NOMO-1 (cell line): Measurements from ENCODE around the gene HSD17B3.
"Not testable (repeated sequence)": the region's sequence is repeated elsewhere in the genome, so short reads cannot be mapped to it uniquely, and the experiment has no call there.

Source experiments
- DNase-seq, 2 experiments: peaks; one replicate each; lab custom pipeline; 2025; ENCODE audit not compliant: unreplicated experiment in 2 of 2; lab: John Stamatoyannopoulos, UW

HSD17B3 gene

DNA sequence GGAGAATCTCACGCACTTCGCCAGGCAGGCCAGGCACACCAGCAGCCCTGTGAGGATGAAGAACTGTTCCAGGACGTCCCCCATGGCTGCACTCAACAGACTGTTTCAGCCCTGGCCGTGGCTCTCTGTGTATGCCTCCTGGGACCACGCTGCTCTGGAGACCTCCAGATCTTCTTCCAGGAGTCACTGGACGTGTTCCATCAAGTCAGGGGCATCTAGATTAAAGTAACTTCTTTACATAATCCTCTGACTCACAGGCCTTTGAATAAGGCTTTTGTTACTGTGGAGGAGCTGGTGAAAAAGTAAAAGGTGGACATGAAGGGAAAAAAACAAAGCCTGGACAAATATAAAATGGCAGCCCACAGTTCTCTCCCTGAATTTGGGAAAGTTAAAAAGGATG lies at the start of gene HSD17B3:
Gene HSD17B3, minus strand, starts transcription at position 156 of the 400 bp plus-strand sequence. Its CDS starts 72 bp downstream, at position 84.
- DNase-seq, result no peak

DNA sequence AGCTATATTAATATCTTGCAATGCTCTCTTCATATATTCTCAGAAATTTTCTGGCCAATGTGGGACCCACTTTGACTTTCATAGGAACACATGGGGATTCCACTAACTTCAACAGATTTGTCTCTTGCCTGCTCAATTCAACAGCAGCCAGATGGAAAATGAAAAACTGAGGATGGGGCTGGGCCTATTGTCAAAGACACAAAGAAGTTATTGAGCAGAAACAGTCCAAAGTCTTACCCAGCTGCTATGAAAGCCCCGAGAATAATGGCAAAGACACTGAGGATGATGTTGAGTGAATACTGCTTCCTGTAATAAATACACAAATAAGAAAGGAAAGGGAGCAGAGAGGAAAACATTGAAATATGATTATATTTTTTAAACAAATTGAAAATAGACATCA lies 48.9 kb upstream of the HSD17B3 start:
- DNase-seq, result no peak

DNA sequence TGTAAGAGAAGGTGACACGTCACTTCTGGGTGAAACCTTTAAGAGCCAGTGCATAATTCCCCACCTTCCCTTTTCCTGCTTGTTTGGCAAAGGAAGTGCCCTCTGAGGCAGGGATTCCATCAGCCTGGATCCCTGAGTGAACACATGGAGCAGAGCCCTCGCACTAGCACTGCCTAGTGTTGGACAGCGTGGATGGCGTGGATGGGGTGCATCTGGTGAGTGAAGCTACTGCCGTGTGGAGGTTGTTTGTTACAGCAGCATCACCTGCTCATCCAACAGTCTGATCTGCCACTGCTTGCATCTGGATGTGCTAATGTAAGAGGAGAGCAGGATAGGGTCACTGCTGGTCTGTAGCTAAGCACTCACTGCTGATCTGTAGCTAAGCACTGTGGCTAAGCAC lies 46.3 kb upstream of the HSD17B3 start:
- no peak for DNase-seq

DNA sequence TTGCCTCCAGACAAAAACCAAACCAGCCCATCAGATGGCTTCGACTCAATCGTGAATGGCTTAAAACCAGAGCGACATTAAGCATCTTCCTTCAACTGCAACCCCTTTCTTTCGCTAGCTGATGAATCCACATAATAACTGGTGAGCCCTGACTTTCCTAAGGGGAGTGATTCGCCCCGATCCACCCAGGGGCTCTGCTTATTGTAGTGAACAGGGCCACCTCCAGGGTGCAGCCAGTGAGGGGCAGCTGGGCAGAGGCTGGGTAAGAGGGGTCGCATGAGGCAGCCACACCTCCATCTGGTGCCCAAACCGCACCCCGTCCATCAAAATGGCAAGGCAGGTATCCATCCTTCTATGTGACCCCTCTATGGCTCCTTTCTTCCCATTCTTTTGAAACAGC lies 43.6 kb upstream of the HSD17B3 start:
- no peak for DNase-seq

DNA sequence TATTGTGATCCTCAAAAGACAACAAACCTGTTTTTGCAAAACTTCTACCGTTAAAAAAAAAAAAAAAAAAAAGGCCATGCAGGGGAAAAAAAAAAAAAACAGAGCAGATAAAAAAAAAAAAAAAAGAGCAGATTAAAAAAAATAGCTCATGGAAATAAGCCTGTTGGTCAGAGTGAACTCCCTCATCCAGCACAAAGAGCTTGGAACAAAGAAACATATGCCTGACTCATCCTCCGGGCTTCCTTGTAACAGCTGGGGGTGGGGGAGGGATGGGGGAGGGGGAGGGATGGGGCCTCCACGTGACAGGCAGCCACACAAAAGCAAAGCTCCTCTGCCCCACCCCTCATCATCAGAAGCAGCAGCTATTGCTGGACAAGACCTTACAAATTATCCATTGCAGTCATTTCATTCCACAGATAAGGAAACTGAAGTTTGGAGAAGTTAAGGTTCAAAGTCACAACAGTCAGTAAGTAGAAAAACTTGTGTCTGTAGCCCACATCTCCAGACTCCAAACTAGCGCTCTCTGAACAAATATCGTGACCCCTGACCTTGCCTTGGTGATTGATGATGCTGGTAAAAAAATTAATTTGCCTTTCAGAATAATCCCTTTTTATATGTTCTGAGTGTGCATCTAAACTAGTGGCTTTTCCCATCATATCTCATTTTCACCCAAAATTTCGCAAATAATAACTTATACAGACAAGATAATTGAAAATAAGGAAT lies 42.6 kb upstream of the HSD17B3 start:
- no peak for DNase-seq

DNA sequence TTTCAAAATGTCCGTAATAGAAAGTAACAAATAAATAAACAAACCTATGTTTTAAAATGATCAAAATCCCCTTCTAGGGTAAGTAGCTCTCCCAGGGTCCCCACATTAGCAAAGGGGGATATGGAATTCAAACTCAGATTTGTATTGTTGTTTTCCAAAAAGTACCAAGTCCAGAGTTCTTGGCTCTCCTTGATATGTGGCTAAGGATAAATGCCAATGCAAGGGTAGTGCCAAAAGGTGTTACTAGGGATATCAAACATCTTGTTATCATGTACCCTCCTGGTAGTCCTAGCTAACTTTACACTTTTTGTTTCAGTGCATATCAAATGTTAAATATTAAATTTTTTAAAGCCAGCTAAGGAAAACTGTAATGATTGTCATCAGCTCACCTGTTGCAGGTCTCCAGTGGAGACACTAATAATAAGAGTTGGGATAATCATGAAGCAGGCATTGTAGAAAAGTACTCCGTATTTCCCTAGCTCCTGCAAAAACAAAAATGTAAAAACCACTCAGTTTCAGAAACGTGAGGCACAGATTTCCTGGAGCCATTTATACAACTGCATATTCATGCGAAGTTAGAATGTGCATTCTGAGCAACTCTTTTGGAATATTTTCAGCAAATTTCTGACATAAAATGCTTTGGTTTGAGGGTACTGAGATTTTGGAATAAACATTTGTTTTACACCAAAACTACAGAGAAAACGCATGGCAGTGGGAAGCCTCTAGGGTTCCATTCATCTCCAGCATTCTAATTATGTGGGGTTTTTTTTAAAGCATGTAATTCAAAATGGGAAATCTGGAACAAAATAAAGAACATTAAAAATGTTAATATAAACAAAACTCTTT lies 41.8 kb upstream of the HSD17B3 start:
- DNase-seq, result no peak

DNA sequence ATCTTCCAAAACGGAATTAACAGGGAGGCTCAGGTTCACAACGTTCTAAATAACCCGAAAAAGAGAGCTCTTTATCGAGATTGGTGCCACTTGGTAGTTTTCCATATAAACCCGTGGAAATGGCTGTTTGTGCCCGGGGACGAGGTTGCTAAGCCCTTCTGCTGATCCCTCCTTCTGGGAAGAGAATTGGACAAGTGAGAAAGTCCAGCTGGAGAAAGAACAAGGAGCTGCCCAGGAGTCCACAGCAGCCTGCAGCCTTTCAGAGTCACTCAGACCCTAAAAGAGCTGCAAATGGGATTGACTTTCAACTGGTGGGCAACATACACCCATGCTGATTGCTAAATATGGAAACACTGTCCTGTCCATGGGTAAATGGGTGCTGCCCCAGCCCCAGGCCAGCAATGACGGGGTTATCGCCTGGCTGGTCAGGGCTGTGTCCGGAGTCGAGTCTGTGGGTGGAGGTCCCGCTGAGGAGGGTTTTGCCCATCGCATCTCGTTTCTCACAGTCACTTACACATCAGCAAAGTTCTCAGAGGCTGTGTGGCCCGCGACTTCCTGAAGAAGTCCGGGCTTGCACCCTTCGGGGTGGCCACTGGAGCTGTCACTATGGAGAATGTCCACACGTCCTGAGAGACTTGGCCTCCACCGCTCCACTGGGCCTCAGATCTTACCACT lies 40.7 kb upstream of the HSD17B3 start:
- DNase-seq, result no peak

DNA sequence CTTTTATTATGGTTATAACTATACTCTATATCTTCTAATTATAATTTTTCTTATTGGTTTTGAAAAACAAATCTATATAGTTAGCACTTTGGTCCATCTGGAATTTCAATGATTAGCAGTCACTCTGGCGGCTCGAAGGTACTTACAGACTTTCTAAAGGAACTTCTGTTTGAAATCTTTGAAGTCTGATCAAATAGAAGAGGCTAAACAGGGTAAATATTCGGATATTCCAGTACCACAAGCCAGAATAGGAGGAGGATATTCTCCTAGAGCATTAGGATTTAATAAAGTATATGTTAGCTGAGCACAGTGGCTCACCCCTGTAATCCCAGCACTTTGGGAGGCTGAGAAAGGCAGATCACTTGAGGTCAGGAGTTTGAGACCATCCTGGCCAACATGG lies 38.7 kb upstream of the HSD17B3 start:
- DNase-seq, result no peak

DNA sequence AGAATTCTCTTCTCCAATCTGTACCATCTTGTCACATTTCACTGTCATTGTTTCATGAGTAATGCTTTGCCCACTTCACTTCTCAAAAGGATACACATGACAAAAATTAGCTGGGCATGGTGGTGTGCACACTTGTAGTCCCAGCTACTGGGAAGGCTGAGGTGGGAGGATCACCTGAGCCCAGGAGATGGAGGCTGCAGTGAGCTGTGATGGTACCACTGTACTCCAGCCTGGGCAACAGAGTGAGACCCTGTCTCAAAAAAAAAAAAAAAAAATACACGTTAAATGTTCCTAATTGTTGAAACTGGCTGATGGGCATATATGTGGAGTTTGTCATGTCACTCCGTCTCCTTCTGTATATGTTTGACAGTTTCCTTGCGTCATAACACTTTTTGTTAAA lies 36.3 kb upstream of the HSD17B3 start:
- DNase-seq, result no peak

DNA sequence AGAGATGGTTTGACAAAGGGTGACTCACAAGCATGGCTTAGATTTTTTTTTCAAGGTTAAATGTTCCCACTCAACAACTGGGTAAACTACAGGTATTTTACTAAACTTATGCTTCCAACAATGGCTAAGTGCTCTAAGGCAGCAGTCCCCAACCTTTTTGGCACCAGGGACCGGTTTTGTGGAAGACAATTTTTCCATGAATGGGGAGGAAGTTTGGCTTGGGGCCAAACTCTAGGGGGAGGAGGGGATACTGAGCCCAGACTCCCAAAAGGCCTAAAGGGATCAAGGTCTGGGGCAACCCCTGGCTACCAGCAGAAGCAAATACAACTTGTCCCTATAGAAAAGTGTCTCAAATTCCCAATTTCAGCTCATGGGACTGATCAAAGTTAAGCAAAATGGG lies 32.0 kb upstream of the HSD17B3 start:
- no peak for DNase-seq

DNA sequence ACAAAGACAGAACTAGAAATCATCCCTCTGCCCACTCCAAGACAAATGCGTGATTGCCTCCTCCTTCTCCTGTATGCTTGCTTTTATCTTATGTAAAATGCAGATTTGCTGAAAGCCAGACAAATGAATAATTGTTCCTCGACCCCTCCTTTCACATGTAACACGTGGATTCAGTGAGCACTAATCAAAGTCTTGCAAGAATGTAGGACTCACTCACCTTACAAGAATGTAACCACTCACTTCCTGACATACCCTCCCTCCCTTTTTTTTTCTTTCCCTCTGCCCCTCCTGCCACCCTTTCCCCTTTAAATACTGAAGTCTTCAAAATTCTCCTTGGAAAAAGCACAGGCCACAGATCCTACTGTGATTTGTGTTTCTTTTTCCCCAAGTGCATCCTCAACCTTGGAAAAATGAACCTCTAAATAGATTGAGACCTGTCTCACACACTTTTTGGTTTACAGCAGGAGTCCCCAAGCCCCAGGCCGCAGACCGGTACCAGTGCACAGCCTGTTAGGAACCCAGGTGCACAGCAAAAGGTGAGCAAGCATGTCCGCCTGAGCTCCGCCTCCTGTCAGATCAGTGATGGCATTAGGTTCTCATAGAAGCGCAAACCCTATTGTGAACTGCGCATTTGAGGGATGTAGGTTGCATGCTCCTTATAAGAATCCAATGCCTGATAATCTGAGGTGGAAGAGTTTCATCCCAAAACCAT lies 29.4 kb upstream of the HSD17B3 start:
- DNase-seq, result no peak

DNA sequence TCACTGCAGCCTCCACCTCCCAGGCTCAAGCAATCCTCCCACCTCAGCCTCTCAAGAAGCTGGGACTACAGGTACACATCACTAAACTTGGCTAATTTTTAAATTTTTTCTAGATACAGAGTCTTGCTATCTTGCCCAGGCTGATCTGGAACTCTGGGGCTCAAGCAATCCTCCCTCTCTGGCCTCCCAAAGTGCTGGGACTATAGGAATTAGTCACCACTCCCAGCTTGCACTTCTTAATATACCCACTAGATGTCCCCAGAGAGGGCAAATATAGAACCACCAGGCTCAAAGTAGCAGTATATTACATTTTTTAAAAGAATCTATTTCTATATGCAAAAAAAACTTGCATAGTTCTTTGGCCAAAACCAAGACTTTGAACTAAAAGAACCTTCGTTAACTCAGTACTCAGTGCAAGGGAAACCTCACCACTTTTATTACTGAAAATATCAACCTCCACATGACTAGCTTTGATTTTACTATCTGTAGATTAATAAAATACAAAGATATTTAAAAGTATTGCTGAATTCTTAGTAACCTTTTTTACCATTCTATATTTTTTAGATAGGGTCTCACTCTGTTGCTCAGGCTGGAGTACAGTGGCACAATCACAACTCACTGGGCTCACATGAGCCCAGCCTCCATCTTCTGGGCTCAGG lies 25.8 kb upstream of the HSD17B3 start:
- DNase-seq, result peak; percentile 12 to 16

DNA sequence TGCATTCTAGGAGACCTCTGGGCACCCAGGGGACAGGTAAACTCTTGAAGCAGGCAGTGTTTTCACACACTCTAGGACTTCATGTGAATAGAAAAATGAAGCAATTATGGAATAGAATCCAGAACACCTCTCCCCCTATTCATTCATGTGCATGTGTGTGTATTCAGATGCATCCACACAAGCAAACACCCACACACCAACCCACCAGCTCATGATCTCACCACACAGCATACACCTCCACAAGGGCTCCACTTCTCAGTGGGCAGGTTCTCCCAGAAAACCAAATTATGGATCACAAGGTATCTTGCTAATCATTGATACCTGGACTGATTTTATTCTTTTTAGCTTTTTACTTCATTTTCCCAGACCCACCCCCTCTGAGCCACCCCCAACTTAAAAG lies 21.2 kb upstream of the HSD17B3 start:
- no peak for DNase-seq

DNA sequence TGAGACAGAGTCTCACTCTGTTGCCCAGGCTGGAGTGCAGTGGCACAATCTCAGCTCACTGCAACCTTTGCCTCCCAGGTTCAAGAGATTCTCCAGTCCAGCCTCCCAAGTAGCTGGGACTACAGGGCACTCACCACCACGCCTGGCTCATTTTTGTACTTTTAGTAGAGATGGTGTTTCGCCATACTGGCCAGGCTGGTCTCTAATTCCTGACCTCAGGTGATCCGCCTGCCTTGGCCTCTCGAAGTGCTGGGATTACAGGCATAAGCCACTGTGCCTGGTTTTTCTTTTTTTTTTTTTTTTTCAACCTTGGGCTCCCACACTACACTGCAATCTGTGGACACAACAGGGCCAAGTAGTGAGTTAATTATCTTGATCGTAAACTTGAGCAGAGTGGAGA lies 20.8 kb upstream of the HSD17B3 start:
- not testable (repeated sequence) for DNase-seq

DNA sequence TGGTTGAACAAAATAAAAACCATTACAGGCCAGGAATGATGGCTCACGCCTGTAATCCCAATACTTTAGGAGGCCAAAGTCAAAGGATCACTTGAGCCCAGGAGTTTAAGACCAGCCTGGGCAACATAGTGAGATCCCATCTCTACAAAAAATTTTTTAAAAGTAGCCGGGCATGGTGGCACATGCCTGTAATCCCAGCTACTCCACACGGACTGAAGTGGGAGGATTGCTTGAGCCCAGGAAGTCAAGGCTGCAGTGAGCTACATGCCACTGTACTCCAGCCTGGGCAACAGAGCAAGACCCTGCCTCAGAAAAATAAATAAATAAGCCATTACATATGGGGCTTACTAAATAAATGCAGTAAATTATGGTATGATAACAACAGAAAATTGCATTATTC lies 20.2 kb upstream of the HSD17B3 start:
- not testable (repeated sequence) for DNase-seq

DNA sequence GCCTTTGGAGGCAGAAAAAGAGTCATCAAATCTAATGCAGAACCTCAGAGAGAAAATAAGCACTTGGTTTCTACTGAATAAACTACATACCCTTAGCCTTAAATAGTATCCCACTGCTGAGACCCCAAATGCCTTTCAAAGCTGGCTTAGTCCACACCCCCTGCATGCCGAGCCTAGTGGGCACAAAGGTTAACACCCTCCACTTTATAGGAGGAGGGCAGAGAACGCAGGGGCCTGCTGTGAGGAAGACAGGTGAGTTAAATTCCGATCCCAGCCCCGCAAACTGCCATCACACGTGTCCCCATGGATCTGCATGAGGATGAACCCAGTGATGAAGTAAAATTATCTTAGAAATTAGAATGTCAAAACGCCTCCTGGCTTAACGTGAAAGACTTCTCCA lies 19.5 kb upstream of the HSD17B3 start:
- DNase-seq, result no peak

DNA sequence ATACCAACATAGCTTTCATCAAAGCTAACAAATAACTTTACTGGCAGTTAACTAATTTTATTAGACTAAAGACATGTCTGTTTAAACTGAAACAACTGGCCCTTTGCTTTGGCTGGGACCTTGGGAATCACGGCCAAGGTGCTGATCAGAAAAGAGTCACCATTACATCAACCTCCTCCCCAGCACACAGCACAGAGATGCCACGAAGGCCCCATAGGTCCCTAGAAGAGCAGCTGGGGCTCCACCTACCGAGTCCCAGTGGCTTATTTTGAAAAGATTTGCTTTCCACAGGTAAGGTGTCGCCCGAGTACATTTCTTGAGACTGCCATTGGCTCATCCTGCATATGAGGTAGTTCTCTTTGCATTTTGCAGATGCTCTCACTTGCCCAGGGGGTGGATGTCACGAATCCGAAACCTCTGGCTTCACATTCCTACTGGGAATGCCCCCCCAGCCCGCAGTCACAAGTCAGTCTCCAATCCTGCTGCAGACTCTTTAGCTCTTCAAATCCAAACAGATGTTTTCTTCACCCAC lies 18.8 kb upstream of the HSD17B3 start:
- no peak for DNase-seq

DNA sequence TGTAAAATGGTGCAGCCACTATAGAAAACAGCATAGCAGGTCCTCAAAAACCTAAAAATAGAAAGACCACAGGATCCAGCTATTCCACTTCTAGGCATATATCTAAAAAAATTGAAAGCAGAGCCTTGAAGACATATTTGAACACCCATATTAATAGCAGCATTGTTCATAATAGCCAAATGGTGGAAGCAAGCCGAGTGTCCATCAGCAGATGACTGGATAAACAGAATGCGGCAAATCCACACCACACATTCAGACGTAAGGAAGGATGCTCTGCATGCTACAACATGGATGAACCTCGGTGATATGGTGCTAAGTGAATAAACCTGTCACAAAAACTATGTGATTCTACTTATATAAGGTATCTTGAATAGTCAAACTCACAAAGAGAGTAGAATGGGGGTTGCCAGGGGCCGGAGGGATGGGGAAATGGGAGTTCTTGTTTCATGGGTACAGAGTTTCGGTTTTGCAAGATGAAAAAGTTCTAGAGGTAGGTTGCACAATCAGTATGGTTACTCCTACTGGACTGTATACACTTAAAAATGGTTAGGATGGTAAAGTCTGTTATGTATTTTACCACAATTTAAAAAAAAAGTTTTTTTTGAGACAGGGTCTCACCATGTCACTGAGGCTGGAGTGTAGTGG lies 17.1 kb upstream of the HSD17B3 start:
- peak; percentile 79 to 88 for DNase-seq

DNA sequence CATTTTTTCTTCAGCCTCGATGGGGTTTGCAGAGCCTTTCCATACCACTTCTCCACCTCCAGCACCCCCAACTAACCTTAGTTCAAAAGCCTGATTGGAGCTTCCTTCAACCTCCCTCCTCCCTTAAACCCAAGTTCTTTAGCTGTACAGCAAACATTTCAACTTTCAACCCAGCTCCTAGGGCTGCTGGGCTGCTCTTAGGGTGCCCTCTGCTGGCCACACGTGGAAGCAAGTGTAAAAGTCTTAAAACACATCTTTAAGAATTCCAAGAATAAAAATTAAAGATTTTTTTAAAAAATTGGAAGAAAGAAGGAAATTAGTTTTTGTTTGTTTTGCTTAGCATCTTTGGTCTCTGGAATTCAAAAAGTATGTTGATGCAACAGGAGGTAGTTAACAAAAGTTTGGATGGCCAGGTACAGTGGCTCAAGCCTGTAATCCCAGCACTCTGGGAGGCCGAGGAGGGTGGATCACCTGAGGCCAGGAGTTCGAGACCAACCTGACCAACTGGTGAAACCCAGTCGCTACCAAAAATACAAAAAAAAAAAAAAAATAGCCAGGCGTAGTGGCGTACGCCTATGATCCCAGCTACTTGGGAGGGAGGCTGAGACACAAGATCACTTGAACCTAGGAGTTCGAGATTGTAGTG lies 15.5 kb upstream of the HSD17B3 start:
- peak; percentile 48 to 63 for DNase-seq
